Measurements from ENCODE around the gene SPG11.

SPG11 gene

DNA sequence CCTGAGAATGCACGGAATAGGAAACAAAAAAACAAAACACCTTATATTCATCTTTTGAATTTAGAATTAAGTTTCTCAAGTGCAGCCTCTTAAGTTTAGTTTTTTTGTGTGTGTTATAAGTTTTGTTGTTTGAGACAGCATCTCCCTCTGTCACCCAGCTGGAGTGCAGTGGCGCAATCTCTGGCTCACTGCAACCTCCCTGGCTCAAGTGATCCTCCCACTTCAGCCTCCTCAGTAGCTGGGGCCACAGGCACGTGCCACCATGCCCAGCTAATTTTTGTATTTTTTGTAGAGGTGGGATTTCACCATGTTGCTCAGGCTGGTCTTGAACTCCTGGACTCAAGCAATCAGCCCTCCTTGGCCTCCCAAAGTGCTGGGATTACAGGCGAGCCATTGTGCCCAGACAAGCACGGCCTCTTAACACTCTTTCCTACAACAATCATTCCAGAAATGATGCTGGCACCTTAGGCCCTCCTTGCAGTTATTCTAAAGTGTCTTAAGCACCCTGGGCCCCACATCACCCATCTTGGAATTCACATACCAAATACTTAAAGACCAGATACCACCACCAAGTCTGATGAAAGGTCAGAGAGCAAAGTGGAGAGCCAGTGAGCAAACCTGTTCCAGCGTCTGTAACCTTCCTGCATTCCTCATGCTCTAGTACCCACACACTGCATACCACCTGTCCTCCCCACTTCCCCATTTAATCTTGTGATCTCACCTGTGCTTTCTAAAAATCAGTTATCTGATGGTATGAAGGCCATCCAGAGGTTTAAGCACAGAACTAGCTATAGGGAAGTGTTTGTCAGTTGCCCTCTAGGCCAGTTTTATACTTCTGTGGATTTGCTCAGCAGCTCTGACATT, 6.9 kb upstream of the SPG11 start:
- no peak overlapping the region for H3K9ac ChIP-seq (ENCODE audit: low read length)
- no peak overlapping the region for H3K27ac ChIP-seq (ENCODE audit: low read depth, low read length)
- no peak overlapping the region for H3K4me3 ChIP-seq (ENCODE audit: low read depth in 1 of 2, low read length in 2 of 2)
- H3K4me1 ChIP-seq (ENCODE audit: insufficient read depth, low read length) = no peaks in the 10 kb centered on the region
- H3K36me3 ChIP-seq (ENCODE audit: insufficient read depth, low read length) = no peaks in the 10 kb centered on the region
- no peaks in the 10 kb centered on the region for H3K27me3 ChIP-seq (ENCODE audit: control insufficient read depth in 1 of 2, insufficient read depth in 2 of 2, low read length in 2 of 2)
- H3K9me3 ChIP-seq (ENCODE audit: low read length) = no peaks in the 10 kb centered on the region

DNA sequence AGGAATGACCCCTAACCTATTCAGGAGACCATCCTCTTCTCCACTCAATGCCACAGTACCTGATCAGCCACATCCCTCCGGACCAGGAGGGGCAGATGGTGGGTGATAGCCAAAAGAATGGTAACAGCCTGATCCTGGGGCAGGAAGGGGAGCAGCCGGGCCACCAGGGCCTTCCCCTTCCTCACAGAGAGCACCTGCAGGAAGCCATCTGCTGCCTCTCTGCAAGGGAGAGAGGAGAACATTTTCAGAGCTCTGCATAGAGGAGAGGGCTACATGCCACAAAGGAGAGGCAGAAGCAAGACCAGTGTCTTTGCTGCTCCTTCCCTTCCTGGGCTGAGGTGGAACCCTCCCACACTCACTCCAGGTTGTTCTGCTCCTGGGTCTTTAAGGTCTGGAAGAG, 5.5 kb upstream of the SPG11 start:
- Histone ChIP-seq H3K36me3 (ENCODE audit: insufficient read depth, low read length) (no peaks in the 10 kb centered on the region), H3K27ac (ENCODE audit: low read depth, low read length) (no peak overlapping the region), H3K9ac (ENCODE audit: low read length) (no peak overlapping the region), H3K4me1 (ENCODE audit: insufficient read depth, low read length) (peaks cover 5% of the 10 kb centered on the region), H3K9me3 (ENCODE audit: low read length) (no peaks in the 10 kb centered on the region), H3K4me3 (ENCODE audit: low read depth in 1 of 2, low read length in 2 of 2) (no peak overlapping the region), H3K27me3 (ENCODE audit: control insufficient read depth in 1 of 2, insufficient read depth in 2 of 2, low read length in 2 of 2) (no peaks in the 10 kb centered on the region)

DNA sequence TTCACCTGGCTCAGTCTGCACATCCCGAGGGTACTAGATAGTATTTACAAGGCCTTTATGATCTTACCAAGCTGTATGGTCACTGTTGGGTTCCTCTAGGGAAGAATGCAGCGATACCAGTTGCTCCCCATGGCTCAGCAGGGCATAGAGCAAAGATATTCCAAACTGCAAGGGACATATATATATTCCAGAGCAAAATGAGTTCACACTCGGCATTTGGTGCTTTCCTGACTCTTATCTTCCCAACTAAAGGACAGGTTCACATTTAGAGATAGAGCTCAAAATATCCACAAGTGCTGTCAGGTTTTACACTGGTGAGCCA, 3.5 kb upstream of the SPG11 start:
- H3K27me3 ChIP-seq (ENCODE audit: control insufficient read depth in 1 of 2, insufficient read depth in 2 of 2, low read length in 2 of 2) = no peaks in the 10 kb centered on the region
- H3K4me3 ChIP-seq (ENCODE audit: low read depth in 1 of 2, low read length in 2 of 2) = no peak overlapping the region
- peaks cover 16% of the 10 kb centered on the region for H3K4me1 ChIP-seq (ENCODE audit: insufficient read depth, low read length)
- H3K27ac ChIP-seq (ENCODE audit: low read depth, low read length) = no peak overlapping the region
- no peak overlapping the region for H3K9ac ChIP-seq (ENCODE audit: low read length)
- no peaks in the 10 kb centered on the region for H3K36me3 ChIP-seq (ENCODE audit: insufficient read depth, low read length)
- no peaks in the 10 kb centered on the region for H3K9me3 ChIP-seq (ENCODE audit: low read length)

DNA sequence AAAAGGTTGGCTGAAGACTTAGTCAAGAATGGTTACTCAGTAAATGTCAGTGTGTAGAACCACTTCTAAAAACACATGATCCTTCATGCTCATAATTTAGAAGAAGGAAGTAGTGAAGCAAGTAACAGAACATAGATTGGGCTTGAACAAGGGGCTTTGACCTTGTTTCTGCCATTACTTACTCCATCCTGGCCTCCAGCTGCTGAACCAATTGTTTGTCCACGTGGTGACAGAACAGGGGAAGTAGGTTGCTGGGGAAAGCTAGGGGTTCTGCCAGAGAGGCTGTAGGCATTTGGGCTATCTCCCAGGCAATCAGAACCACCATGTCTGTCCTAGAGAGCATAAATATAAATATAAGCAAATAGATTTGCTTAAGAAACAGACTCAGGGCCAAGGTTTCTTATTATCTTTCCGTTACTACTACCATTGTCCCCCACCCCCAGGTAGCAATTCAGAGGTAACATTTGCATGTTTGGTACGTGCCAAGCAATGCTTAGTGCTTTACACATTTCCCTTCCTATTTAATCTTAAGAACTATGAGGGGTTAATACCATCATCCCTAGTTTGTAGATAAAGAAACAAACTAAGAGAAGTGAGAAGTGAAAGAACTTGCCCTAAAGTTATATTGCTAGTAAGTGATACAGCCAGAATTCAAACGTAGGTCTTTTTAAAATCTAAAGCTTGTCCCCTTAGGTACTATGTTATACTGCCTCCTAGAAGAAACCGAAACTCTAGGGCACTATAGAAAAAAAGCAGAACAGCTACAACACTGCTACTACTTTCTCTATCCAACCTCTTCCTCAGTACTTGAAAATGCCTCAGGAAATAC, 3.0 kb upstream of the SPG11 start:
- Histone ChIP-seq H3K4me3 (ENCODE audit: low read depth in 1 of 2, low read length in 2 of 2) (no peak overlapping the region), H3K9me3 (ENCODE audit: low read length) (no peaks in the 10 kb centered on the region), H3K27ac (ENCODE audit: low read depth, low read length) (no peak overlapping the region)

DNA sequence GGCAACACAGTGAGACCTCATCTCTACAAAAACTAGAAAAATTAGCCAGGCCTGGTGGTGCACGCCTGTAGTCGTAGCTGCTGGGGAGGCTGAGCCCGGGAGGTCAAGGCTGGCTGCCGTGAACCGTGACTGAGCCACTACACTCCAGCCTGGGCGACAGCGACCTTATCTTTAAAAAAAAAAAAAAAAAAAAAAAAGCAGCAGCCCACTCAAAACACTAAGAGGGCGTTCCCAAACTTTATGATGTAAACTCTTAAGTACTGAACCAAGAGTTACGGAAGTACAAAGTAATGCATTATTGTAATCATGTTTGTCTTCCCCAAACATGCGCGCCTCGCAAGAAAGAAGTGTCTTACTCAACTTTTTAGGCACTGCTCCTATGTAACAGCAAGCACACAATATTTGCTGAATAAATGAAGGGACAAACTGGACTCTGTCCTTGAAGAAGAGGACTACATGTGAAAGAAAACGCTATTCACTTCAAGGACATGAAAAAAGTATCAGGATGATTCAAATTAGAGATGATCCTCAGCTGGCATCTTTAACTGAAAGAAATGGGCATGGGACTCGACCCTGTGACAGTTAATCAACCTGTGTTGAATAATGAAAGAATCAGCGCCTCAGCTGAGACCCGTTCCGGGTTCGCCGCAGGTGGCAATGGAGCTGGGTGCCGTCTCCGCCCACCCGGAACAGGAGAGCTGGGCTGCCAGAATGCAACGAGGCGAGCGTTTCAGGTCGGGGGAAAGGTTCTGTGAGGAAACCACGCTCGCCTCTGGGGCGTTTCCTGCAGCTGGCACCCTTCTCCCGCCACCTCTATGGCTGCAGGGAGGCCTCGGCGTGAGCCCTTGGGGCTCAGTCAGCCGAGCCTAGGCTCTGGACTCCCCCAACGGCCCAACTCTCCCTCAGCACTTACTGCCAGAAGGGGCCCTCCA, 718 bp downstream of the SPG11 start:
- Histone ChIP-seq H3K27me3 (ENCODE audit: control insufficient read depth in 1 of 2, insufficient read depth in 2 of 2, low read length in 2 of 2) (no peaks in the 10 kb centered on the region), H3K9me3 (ENCODE audit: low read length) (no peaks in the 10 kb centered on the region), H3K4me1 (ENCODE audit: insufficient read depth, low read length) (peaks cover 17% of the 10 kb centered on the region), H3K27ac (ENCODE audit: low read depth, low read length) (peak overlapping the region; percentile 95), H3K4me3 (ENCODE audit: low read depth in 1 of 2, low read length in 2 of 2) (peak overlapping the region; percentile 98 to 99), H3K36me3 (ENCODE audit: insufficient read depth, low read length) (peaks cover 8% of the 10 kb centered on the region), H3K9ac (ENCODE audit: low read length) (peak overlapping the region; percentile 94)

More for the DNA sequence above, 3.0 kb upstream of the SPG11 start:
- Histone ChIP-seq H3K36me3 (ENCODE audit: insufficient read depth, low read length) (no peaks in the 10 kb centered on the region), H3K9ac (ENCODE audit: low read length) (no peak overlapping the region), H3K27me3 (ENCODE audit: control insufficient read depth in 1 of 2, insufficient read depth in 2 of 2, low read length in 2 of 2) (no peaks in the 10 kb centered on the region), H3K4me1 (ENCODE audit: insufficient read depth, low read length) (peaks cover 17% of the 10 kb centered on the region)

DNA sequence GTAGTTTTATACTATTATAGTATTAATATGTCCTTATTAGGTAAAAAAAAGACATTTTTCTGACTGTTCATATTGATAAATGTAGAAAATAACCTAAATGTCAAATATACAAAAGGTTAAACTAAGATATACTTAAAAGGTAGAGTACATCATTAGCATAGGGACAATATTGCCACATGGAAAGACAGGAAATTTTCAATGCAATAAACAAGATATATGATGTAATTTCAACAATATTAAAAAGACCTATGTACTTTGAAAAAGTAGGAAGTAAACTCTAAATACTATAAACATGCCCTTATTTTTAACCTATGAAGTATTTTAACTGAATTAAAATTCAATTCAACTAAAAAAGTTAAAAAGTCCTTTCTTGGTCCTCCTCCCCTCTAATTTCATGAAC, 1.9 kb downstream of the SPG11 start:
- H3K4me3 ChIP-seq (ENCODE audit: low read depth in 1 of 2, low read length in 2 of 2) = no peak overlapping the region
- H3K27ac ChIP-seq (ENCODE audit: low read depth, low read length) = no peak overlapping the region
- no peaks in the 10 kb centered on the region for H3K9me3 ChIP-seq (ENCODE audit: low read length)
- H3K36me3 ChIP-seq (ENCODE audit: insufficient read depth, low read length) = peaks cover 14% of the 10 kb centered on the region
- H3K9ac ChIP-seq (ENCODE audit: low read length) = no peak overlapping the region
- H3K4me1 ChIP-seq (ENCODE audit: insufficient read depth, low read length) = peaks cover 17% of the 10 kb centered on the region
- H3K27me3 ChIP-seq (ENCODE audit: control insufficient read depth in 1 of 2, insufficient read depth in 2 of 2, low read length in 2 of 2) = no peaks in the 10 kb centered on the region

DNA sequence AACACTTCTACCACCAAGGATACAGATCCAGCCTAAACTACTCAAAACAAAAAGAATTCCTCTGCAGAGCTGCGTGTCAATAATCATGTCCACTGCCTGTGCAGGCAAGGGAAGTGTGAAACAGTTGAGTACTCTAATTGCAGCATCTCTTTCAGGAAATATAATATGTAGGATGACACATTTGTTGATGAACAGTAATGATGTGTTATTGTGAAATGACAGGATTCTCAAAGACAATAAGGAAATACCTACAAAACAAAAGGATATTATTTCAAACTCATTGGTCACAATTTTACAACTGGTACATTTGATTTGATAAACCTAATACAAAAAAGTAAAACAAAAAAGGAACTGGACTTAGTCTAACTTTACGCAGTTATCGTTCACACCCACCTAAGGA, 4.4 kb downstream of the SPG11 start:
- Histone ChIP-seq H3K27ac (ENCODE audit: low read depth, low read length) (no peak overlapping the region), H3K36me3 (ENCODE audit: insufficient read depth, low read length) (peaks cover 24% of the 10 kb centered on the region), H3K27me3 (ENCODE audit: control insufficient read depth in 1 of 2, insufficient read depth in 2 of 2, low read length in 2 of 2) (no peaks in the 10 kb centered on the region), H3K4me3 (ENCODE audit: low read depth in 1 of 2, low read length in 2 of 2) (no peak overlapping the region), H3K9ac (ENCODE audit: low read length) (no peak overlapping the region), H3K4me1 (ENCODE audit: insufficient read depth, low read length) (peaks cover 14% of the 10 kb centered on the region), H3K9me3 (ENCODE audit: low read length) (no peaks in the 10 kb centered on the region)

DNA sequence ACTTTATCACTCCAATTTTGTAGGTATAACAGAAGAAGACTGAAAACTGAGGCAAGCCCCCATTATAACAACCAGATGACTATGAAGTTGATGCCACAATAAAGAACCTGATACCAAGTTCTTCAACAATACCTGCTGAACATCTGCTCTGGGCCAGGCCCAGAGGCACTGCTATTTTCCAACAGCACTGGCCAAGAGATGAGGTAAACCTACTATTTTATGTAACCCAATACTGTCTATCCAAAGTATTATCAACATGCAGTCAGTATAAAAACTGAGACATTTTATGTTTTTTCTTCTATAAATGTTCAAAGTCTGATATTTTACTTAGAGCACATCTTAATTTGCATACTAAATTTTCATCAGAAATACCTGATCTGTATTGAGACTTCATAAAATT, 6.1 kb downstream of the SPG11 start:
- Histone ChIP-seq H3K27ac (ENCODE audit: low read depth, low read length) (no peak overlapping the region), H3K9ac (ENCODE audit: low read length) (no peak overlapping the region), H3K4me3 (ENCODE audit: low read depth in 1 of 2, low read length in 2 of 2) (no peak overlapping the region), H3K36me3 (ENCODE audit: insufficient read depth, low read length) (peaks cover 33% of the 10 kb centered on the region), H3K9me3 (ENCODE audit: low read length) (no peaks in the 10 kb centered on the region), H3K4me1 (ENCODE audit: insufficient read depth, low read length) (peaks cover 5% of the 10 kb centered on the region), H3K27me3 (ENCODE audit: control insufficient read depth in 1 of 2, insufficient read depth in 2 of 2, low read length in 2 of 2) (no peaks in the 10 kb centered on the region)

DNA sequence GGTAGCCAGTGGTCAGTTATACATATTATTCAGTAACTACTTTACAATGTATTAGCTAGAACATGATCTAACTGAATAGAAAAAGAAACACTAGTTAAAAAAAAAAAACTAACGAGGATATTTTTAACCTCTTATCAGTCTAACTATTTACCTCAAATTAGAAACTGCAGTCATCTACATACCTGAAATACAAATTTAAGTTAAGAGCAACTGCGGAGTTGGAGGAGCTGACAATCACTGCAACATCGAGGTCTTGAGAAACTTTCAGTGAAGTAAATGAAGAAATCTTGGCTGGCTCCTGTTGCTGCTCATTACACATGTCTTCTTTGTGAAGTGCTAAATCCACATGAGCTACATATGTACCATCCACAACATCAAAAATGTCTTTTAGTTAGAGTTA, 6.5 kb downstream of the SPG11 start:
- Histone ChIP-seq H3K4me1 (ENCODE audit: insufficient read depth, low read length) (peaks cover under 1% of the 10 kb centered on the region), H3K9me3 (ENCODE audit: low read length) (no peaks in the 10 kb centered on the region), H3K27me3 (ENCODE audit: control insufficient read depth in 1 of 2, insufficient read depth in 2 of 2, low read length in 2 of 2) (no peaks in the 10 kb centered on the region), H3K27ac (ENCODE audit: low read depth, low read length) (no peak overlapping the region), H3K36me3 (ENCODE audit: insufficient read depth, low read length) (peaks cover 37% of the 10 kb centered on the region), H3K9ac (ENCODE audit: low read length) (no peak overlapping the region), H3K4me3 (ENCODE audit: low read depth in 1 of 2, low read length in 2 of 2) (no peak overlapping the region)

DNA sequence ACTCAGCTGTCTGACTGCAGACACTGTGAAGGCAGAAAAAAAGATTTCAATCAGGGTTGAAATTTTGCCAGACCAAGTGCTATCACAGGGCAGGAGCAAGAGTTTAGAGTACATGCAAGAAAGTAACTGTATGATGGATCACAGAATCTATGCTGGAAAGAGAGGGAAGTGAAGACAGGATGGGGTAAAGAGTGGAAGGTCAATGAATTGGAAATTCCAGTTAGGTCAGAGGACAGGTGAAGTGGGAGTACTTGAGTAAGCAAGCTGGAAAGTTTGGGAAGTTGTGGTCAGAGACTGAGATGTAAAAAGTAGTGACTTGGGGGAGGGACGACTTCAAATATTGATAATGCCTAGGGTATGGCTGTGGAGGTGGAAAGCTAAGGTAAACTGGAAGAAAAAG, 7.2 kb downstream of the SPG11 start:
- Histone ChIP-seq H3K27ac (ENCODE audit: low read depth, low read length) (no peak overlapping the region), H3K4me1 (ENCODE audit: insufficient read depth, low read length) (no peaks in the 10 kb centered on the region), H3K9ac (ENCODE audit: low read length) (no peak overlapping the region), H3K36me3 (ENCODE audit: insufficient read depth, low read length) (peaks cover 43% of the 10 kb centered on the region), H3K9me3 (ENCODE audit: low read length) (no peaks in the 10 kb centered on the region), H3K4me3 (ENCODE audit: low read depth in 1 of 2, low read length in 2 of 2) (no peak overlapping the region), H3K27me3 (ENCODE audit: control insufficient read depth in 1 of 2, insufficient read depth in 2 of 2, low read length in 2 of 2) (no peaks in the 10 kb centered on the region)

DNA sequence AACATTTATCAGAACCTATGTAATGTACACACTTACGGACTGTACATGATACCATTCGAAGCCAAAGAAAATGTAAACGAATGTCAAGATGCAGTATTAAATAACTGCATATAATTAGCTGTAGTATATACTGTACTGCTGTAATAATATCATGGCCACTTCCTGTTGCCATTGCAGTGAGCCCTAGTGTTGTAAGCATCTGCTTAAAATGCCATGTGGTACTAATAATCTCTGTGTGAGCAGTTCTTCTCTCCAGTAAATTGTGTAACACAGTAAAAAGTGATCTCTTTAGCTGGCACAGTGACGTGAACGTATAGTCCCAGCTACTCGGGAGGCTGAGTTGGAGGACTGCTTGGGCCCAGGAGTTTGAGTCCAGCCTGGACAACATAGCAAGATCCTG, 8.6 kb downstream of the SPG11 start:
- H3K4me1 ChIP-seq (ENCODE audit: insufficient read depth, low read length) = no peaks in the 10 kb centered on the region
- peaks cover 49% of the 10 kb centered on the region for H3K36me3 ChIP-seq (ENCODE audit: insufficient read depth, low read length)
- H3K9ac ChIP-seq (ENCODE audit: low read length) = no peak overlapping the region
- H3K4me3 ChIP-seq (ENCODE audit: low read depth in 1 of 2, low read length in 2 of 2) = no peak overlapping the region
- no peaks in the 10 kb centered on the region for H3K9me3 ChIP-seq (ENCODE audit: low read length)
- H3K27me3 ChIP-seq (ENCODE audit: control insufficient read depth in 1 of 2, insufficient read depth in 2 of 2, low read length in 2 of 2) = no peaks in the 10 kb centered on the region
- no peak overlapping the region for H3K27ac ChIP-seq (ENCODE audit: low read depth, low read length)

Measured in muscle layer of colon (tissue), 2 donors.